Measurements from ENCODE around the gene AMBRA1.

Gene AMBRA1

GRCh38 chr11:46437122-46437689, 156.6 kb downstream of the AMBRA1 start:
- DNase-seq (ENCODE audit: low spot score): no peak

DNA sequence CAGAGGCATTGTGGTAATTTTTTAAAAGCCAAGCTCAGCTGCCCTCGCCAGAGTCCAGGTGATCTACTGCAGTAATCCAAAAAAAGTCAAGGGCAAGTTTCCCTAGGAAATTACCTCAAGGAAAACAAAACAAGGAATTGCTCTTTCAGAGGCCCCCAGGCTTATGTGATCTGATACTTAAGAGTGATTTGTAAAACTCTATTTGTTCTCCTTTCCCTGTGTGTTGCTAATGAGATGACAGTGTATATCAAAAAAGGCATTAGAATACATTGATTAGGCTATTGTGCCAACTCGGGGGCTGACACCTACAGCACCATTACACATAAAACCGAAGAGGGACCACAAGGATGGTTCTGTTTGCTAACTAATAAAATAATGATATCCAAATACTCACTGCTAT, 157.7 kb downstream of the AMBRA1 start:
- DNase-seq (ENCODE audit: low spot score): no peak

DNA sequence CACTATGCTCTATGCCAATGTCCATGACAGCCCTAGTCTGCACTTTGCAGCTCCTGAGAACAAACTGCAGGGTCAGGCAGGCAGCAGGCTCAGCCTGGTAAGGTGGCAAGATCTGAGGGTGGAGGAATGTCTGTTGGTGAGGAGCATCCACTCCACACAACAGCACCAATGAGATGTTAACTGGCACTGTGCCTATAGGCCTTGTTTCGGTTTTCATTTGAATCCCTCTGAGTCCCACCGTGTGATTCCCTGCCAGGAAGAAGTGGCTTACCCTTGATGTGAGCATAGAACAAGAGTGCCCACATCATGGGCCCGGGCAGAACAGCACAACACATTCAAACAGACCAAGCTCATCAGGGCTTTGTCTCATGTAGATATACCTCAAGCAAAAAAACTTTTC, 158.1 kb downstream of the AMBRA1 start:
- DNase-seq (ENCODE audit: low spot score): no peak

DNA sequence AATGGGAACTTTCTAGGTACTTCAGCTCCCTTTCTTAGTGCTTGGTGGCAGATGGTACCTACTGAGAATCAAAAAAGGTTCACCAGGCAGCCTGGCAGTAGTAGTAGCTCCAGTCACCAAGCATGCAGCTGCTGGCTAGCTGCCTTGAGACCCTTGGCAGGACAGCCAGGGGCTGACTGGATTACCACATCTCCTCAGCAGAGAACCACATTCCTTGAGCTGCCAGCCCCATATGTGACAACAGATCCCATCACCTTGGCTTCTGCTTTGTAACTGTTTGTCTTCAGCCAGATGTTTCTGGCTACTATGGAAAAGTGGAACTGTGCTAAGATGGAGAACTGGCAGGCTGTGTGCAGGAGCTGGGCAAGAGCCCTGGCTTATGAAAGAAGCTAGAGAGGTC, 162.6 kb downstream of the AMBRA1 start:
- DNase-seq (ENCODE audit: low spot score): no peak

DNA sequence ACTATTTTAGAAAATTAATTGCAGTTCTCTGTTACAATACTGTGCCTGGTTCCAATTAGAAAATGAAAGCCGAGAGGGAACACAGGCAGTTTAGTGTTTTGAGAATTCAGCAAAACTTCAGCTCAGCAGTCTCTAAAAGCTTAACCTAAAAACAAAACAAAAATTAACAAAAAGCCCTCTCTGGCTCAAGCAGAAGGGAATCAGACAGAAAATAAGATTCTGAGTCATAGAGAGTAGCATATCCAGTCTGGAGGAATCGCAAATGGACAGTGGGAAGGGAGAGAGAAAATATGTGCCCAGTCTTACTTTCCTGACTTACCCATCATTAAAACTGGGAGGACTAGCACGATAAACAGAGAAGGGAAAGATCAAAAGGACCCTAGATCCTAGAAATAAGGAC, 164.1 kb downstream of the AMBRA1 start:
- DNase-seq (ENCODE audit: low spot score): no peak

DNA sequence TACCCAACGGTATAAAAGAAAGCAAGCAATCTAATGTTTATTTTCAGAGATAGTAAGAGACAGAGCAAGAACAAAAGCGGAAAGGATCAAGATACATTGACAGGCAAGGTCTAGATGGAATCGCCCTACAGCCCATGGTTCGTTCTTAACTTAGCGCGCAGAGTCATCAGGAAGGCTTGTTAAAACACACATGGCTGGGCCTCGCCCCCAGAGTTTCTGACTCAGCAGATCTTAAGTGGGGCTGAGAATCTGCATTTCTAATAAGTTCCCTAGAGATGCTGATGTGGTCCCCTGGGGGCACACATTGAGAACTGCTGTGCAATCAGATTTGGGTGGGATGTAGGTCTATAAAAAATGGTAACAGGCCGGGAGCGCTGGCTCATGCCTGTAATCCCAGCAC, 166.5 kb downstream of the AMBRA1 start:
- no peak for DNase-seq (ENCODE audit: low spot score)

DNA sequence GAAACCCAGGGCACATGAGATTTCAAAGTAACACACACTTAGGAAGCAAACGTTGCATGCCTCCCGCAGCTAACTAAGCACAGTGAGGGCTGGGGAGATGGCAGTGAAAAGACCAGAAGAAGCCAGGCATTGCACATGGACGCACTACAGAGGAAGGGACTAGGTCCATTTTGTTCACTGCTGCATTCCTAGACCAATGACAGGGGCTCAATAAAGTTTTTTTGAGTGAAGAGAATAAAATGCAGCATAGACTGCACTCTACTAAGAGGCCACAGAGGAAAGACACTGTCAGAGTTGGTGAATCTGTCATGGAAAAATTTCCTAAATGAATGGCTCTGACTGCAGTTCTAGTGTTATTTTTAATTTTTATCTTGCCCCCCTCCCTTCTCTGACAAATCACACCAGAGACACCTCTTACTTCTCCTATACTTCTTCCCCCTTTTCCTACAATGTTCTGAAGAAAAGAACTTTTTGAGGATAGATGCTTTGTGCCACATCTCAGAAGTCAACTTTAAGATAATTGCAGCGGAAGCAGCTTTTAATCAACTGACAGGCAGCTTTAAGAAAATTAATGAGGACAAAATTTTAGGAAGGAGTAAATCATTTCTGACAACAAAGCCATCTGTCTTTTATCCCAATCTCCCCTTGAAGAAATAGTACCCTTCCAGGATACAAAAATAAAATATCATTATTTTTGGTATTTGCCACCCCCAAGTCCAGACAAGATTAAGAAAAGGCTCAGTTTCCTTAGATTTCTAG, 167.4 kb downstream of the AMBRA1 start:
- no peak for DNase-seq (ENCODE audit: low spot score)

GRCh38 chr11:46422588-46422987, 171.2 kb downstream of the AMBRA1 start:
- DNase-seq (ENCODE audit: low spot score): no peak

GRCh38 chr11:46421257-46421880, 172.5 kb downstream of the AMBRA1 start:
- no peak for DNase-seq (ENCODE audit: low spot score)

DNA sequence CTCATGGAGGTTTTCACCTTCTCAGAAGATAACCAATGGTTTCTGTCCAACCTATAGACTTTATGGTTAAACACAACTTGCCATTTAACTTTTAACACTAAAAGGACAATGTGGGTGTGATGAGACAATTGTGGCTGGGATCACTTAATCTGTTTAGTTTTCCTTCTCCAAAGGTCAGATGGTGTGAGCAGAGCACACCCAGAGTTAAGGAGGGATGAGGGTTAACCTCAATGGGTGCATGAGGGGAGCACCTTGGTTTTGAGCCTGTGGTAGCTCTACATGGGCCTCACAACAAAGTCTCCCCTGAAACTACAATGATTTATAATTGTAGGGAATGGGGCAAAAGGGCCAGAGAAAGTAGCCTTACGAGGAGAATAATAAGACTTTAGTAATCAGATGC, 173.3 kb downstream of the AMBRA1 start:
- no peak for DNase-seq (ENCODE audit: low spot score)

DNA sequence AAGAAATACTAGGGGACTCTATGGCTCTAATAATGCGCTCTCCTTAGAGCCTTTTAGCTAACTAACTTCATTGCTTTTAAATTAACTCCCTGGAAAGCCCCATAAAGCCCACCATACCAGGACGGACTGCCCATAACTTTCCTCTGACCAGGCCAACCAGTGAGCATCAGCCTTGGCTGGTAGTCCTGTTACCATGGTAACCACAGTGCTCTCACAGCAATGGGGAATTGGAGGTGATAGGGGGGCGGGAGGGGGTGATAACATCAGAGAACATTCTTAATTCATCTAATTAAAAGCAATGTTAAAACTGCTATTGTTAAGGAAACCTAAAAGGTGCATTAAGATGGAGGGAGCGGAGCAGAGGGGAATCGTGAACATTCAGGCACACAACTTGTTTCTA, 175.1 kb downstream of the AMBRA1 start:
- DNase-seq (ENCODE audit: low spot score): no peak

- no peak for DNase-seq (ENCODE audit: low spot score)
Observed at GRCh38 chr11:46417711-46418110, 176.1 kb downstream of the AMBRA1 start.

- no peak for DNase-seq (ENCODE audit: low spot score)
Observed at GRCh38 chr11:46414879-46415278, 178.9 kb downstream of the AMBRA1 start.

- no peak for DNase-seq (ENCODE audit: low spot score)
Observed at GRCh38 chr11:46414466-46414796, 179.4 kb downstream of the AMBRA1 start.

- no peak for DNase-seq (ENCODE audit: low spot score)
Observed at GRCh38 chr11:46413760-46414465, 179.9 kb downstream of the AMBRA1 start.

- no peak for DNase-seq (ENCODE audit: low spot score)
Observed at GRCh38 chr11:46410021-46410420, 183.8 kb downstream of the AMBRA1 start.

- no peak for DNase-seq (ENCODE audit: low spot score)
Observed at GRCh38 chr11:46408407-46408986, 185.3 kb downstream of the AMBRA1 start.

DNA sequence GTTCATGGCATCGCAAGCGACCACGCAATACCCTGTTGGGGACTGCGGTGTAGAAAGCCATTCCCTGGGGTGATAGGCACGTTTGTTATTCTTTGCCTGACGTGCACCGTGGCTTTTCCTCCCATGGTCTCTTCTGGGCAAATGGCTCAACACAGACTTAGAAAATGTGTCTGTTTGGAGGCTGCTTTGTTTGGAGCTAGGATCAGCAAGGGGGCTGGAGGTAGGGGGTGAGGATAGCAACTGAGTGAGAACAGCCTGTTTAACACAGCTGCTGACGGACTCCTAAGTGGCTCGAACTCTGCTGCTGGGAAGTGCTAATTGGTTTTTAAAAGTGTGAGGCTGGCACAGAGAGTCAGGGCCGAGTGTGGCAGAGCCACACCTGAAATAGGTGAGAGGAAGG, 186.2 kb downstream of the AMBRA1 start:
- no peak for DNase-seq (ENCODE audit: low spot score)

GRCh38 chr11:46404476-46405017, 189.3 kb downstream of the AMBRA1 start:
- DNase-seq (ENCODE audit: low spot score): no peak

DNA sequence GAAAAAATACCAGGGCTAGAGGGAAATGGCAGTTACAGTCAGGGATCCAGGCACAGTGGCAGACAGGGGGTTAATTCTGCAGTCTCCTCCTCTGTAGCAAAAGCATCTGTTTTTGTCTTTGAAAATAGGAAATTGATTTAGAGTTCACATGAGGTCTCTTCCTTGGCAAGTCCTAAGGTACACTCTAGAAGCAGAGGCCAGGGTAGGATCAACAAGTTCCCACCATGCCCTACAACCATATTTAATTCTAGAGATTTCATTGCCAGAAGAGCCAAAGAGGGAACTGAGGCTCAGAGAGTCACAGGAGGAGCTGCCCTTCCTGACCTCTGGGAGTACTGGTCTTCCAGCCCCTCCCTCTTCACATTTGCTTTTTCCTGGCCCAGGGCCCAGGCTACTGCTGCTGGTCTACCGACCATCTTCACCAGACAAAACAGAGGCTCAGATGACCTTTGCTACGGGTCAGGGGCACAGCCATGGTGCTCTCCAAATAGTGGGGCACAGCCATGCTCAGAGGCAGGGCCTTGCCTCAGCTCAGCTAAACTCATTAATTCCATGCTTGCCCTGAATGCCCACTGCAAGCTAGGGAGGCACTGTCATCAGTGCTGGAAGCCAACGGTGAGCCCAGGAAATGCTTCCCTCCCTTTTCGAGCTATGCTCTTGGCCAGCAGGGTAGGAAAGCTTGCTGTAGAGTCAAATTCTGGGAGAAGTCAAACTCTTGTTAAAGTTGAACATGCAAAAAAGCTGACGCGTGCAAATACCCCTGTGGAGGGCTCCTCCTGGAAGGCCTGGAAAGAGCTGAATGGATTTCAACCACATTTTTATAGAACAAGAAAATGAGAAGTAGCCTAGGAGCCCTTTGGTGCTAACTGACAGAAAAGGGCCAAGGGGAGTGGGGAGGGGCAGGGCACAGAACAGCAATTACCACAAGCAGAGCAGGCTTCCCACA, 190.6 kb downstream of the AMBRA1 start:
- no peak for DNase-seq (ENCODE audit: low spot score)

- no peak for DNase-seq (ENCODE audit: low spot score)
Observed at GRCh38 chr11:46397526-46397925, 196.3 kb downstream of the AMBRA1 start.

Measured in LoVo (cell line).